Stimulated activated effector memory CD8-positive, alpha-beta T cell treated with anti-CD3 and anti-CD28 coated beads, Interleukin-12 subunit alpha, Interleukin-12 subunit beta, amount 100 ng/mL, for 72 hours (primary cell): ENCODE measurements around the gene PPIC.
A peak's percentile ranks its signal among the peaks of the same experiment; 100 is the strongest.

Experiments used
- ATAC-seq: fragments of 150-1000 bp; cut with Tn5 transposase; 2 replicates; pipeline ENCODE4 v1.10.0; 2021
- DNase-seq, 2 donors: peaks; one replicate each; pipeline ENCODE4 v3.0.0; 2021 to 2022; ENCODE audit warnings: low spot score in 2 of 2
- H3K27ac Mint-ChIP-seq: one replicate; pipeline ENCODE4 v1.8.0; 2022; ENCODE audit warnings: mild to moderate bottlenecking, mixed read lengths
- H3K36me3 Mint-ChIP-seq: one replicate; pipeline ENCODE4 v1.8.0; 2022; ENCODE audit warnings: mild to moderate bottlenecking, mixed read lengths
- H3K4me1 Mint-ChIP-seq: one replicate; pipeline ENCODE4 v1.8.0; 2022; ENCODE audit warnings: mixed read lengths
- H3K4me3 Mint-ChIP-seq: one replicate; pipeline ENCODE4 v1.8.0; 2022; ENCODE audit warnings: mild to moderate bottlenecking, mixed read lengths
- H3K9me3 Mint-ChIP-seq: one replicate; pipeline ENCODE4 v1.8.0; 2022; ENCODE audit warnings: mixed read lengths

Gene PPIC

GRCh38 chr5:123035918-123036390 lies 571 bp downstream of the PPIC start:
- peaks cover 13% of the 10 kb centered on the region for H3K4me1 Mint-ChIP-seq
- peak; percentile 23 for ATAC-seq
- DNase-seq = no peak
- H3K9me3 Mint-ChIP-seq = no peaks in the 10 kb centered on the region
- peak overlapping the region; percentile 56 for H3K4me3 Mint-ChIP-seq
- H3K36me3 Mint-ChIP-seq = no peaks in the 10 kb centered on the region
- H3K27ac Mint-ChIP-seq = no peak overlapping the region

DNA sequence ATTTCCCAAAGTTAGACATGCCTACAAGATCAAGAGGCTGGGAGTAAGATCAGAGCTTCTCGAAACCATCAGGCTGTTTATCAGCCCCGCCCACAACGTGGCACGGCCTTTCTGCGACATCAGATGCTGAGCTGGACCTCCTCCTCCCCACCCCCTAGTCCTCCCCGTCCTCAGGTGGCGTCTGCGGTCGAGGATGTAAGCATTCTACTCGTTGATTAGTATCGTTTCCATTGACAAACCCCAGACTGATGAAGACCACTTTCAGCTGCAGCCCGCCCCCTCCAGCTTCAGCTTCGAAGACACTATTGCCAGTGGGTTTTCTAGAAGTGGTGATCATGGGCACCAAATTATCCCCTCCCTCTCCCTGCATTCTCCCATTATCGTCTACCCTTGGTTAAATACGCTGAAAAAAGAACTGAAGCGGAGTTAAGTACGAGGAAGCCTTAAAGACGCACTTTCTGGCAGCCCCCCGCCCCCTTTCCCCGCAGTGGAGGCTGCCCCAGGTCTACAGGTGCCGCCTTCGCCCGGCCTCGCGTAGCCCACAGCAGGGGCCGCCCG lies 1.1 kb downstream of the PPIC start:
- DNase-seq = no peak
- Mint-ChIP-seq H3K9me3 (no peaks in the 10 kb centered on the region), H3K4me3 (peak overlapping the region; percentile 56), H3K36me3 (no peaks in the 10 kb centered on the region), H3K4me1 (peaks cover 13% of the 10 kb centered on the region), H3K27ac (no peak overlapping the region)
- ATAC-seq = peak; percentile 41

GRCh38 chr5:123033157-123033671 lies 3.3 kb downstream of the PPIC start:
- Mint-ChIP-seq H3K4me1 (peaks cover 13% of the 10 kb centered on the region), H3K9me3 (no peaks in the 10 kb centered on the region), H3K4me3 (no peak overlapping the region), H3K36me3 (no peaks in the 10 kb centered on the region), H3K27ac (no peak overlapping the region)
- DNase-seq (no peak), ATAC-seq (no peak)

DNA sequence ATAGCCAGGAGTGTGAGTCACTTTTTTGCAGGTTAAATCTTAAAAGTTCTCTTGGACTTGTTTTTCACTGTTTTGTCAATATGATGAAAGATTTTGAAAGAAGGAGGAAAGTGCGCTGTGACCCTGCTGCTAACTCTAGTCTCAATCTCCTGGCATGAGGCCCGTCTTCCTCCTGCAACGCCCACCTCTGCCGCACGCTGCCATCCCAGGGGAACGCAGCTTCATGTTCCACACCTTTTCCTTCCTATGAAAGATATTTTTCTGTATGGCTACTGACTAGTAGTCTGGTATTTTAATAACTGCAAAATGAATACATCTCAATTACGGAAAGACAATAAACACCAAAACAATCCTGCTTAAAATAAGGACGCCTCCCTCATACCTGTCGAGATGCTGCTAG lies 8.3 kb downstream of the PPIC start:
- no peak for ATAC-seq
- Mint-ChIP-seq H3K27ac (no peak overlapping the region), H3K4me1 (no peaks in the 10 kb centered on the region), H3K4me3 (no peak overlapping the region), H3K9me3 (no peaks in the 10 kb centered on the region), H3K36me3 (no peaks in the 10 kb centered on the region)
- no peak for DNase-seq

GRCh38 chr5:123014689-123015088 lies 21.8 kb downstream of the PPIC start:
- DNase-seq (no peak), ATAC-seq (no peak)
- H3K36me3 Mint-ChIP-seq = no peaks in the 10 kb centered on the region
- peaks cover 7% of the 10 kb centered on the region for H3K9me3 Mint-ChIP-seq
- no peak overlapping the region for H3K27ac Mint-ChIP-seq
- H3K4me1 Mint-ChIP-seq = no peaks in the 10 kb centered on the region
- no peak overlapping the region for H3K4me3 Mint-ChIP-seq

DNA sequence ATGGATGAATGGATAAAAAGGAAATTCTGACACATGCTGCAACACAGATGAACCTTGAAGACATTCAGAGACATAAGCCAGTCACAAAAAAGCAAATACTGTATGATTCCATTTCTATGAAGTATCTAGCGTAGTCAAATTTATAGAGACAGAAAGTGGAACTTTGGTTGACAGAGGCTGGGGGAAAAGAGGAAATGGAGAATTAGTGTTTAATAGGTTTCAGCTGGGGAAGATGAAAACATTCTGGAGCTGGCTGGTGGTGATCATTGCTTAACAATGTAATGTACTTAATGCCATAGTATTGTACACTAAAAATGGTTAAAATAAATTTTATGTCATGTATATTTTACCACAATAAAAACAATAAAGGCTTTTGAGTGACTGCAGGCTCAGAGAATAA lies 24.2 kb downstream of the PPIC start:
- Mint-ChIP-seq H3K4me3 (no peak overlapping the region), H3K4me1 (no peaks in the 10 kb centered on the region), H3K9me3 (peaks cover 7% of the 10 kb centered on the region), H3K36me3 (no peaks in the 10 kb centered on the region), H3K27ac (no peak overlapping the region)
- ATAC-seq (no peak), DNase-seq (no peak)

DNA sequence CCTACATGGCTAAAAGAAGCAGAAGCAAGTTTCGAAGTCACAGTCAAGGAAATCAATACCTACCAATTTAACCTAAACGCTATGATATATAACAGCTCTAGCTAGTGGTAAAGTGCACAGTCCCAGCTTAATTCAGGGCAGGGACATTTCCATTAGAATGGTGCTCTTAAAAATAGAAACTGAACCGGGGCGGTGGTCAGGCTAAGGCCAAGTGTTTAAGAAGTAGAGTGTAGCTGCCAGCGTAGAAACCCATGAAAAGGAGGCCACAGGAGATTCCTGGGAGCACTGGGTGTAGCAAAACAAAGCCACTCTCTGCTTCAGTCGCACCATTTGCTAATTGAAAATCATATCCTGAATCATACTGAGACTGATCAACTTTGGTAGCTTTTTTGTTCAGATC lies 28.8 kb downstream of the PPIC start:
- DNase-seq (no peak), ATAC-seq (no peak)
- no peaks in the 10 kb centered on the region for H3K36me3 Mint-ChIP-seq
- H3K27ac Mint-ChIP-seq = no peak overlapping the region
- H3K9me3 Mint-ChIP-seq = no peaks in the 10 kb centered on the region
- no peak overlapping the region for H3K4me3 Mint-ChIP-seq
- H3K4me1 Mint-ChIP-seq = no peaks in the 10 kb centered on the region

GRCh38 chr5:123007182-123007581 lies 29.3 kb downstream of the PPIC start:
- no peak overlapping the region for H3K4me3 Mint-ChIP-seq
- H3K9me3 Mint-ChIP-seq = no peaks in the 10 kb centered on the region
- no peaks in the 10 kb centered on the region for H3K4me1 Mint-ChIP-seq
- H3K27ac Mint-ChIP-seq = no peak overlapping the region
- ATAC-seq = no peak
- H3K36me3 Mint-ChIP-seq = no peaks in the 10 kb centered on the region
- no peak for DNase-seq

GRCh38 chr5:123001808-123002207 lies 34.7 kb downstream of the PPIC start:
- no peaks in the 10 kb centered on the region for H3K9me3 Mint-ChIP-seq
- H3K4me1 Mint-ChIP-seq = no peaks in the 10 kb centered on the region
- H3K36me3 Mint-ChIP-seq = no peaks in the 10 kb centered on the region
- DNase-seq = no peak
- H3K27ac Mint-ChIP-seq = no peak overlapping the region
- no peak overlapping the region for H3K4me3 Mint-ChIP-seq
- ATAC-seq = no peak

DNA sequence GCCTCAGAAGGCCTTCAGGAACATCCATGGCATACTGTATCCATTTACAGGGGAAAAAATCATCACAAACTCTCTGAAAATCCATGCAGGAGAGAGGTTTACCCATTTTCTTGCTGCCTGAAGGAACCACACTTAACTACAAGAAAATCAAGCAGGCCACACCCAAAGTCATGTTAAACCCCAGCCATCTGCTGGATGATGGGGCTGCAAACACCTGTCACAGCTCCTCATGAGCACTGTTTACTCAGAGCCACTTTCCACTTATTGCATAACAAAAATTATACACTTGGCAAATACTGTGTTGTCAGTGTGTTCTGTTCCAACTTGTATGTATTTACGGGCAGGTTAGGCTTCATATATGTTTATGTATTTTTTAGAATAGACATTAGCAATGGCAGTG lies 35.8 kb downstream of the PPIC start:
- Mint-ChIP-seq H3K27ac (no peak overlapping the region), H3K36me3 (no peaks in the 10 kb centered on the region), H3K4me1 (no peaks in the 10 kb centered on the region), H3K4me3 (no peak overlapping the region), H3K9me3 (no peaks in the 10 kb centered on the region)
- ATAC-seq (no peak), DNase-seq (no peak)

DNA sequence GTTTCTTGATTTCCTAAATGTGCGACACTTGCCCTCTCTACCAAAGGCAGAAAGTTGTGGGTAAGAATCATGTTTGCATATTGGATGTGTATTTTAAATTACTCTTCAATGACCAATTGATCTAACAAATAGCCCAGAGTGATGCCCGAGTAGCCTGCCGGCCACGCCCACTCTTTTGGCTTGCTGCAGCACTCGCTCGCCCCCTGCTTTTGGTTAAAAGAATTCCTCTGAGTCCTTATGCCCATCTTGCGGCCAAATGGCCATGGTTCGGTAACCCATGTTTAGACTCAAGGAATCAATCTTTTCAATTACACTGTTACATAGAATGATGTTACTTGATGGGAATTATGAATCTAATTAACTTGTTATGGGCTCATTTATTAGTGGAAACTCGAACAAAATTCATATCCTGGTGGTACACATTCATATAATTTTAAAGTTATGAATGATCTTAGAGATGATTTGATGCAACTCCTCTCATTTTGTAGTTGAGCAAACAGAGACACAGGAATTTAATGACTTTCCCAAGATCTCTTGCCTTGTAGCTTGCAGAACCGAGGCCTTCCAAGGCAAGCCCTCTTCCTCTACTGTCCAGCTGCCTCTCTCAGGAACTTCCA lies 36.5 kb downstream of the PPIC start:
- ATAC-seq (peak; percentile 43), DNase-seq (peak in 1 of 2 donors; percentile 64)
- H3K36me3 Mint-ChIP-seq = peaks cover 6% of the 10 kb centered on the region
- H3K9me3 Mint-ChIP-seq = no peaks in the 10 kb centered on the region
- no peak overlapping the region for H3K27ac Mint-ChIP-seq
- H3K4me3 Mint-ChIP-seq = no peak overlapping the region
- H3K4me1 Mint-ChIP-seq = no peaks in the 10 kb centered on the region

DNA sequence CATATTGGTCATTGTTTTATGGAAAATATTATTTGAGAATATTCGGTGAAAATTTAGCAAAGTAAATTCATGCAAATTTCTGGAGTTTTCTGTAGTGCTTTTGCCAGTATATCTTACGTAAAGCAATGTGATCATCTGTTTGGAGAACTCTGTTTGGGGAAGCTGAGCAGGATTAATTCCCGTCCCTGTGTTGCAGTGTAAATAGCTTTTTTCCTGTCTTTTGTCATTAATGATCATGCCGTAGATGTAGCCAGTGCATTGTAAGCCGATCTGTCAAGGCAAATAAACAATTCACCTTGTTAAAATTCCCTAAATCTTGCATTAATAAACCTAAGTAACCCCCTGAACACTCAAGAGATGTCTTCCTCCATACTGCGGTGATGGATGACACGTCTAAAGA lies 39.2 kb downstream of the PPIC start:
- Mint-ChIP-seq H3K27ac (no peak overlapping the region), H3K4me1 (no peaks in the 10 kb centered on the region), H3K9me3 (no peaks in the 10 kb centered on the region), H3K36me3 (peaks cover 6% of the 10 kb centered on the region), H3K4me3 (no peak overlapping the region)
- no peak for DNase-seq
- no peak for ATAC-seq

- Mint-ChIP-seq H3K36me3 (peaks cover 6% of the 10 kb centered on the region), H3K4me1 (no peaks in the 10 kb centered on the region), H3K9me3 (no peaks in the 10 kb centered on the region), H3K27ac (no peak overlapping the region), H3K4me3 (no peak overlapping the region)
- ATAC-seq (no peak), DNase-seq (no peak)
Measured at GRCh38 chr5:122996091-122996490, 40.4 kb downstream of the PPIC start.

- Mint-ChIP-seq H3K9me3 (no peaks in the 10 kb centered on the region), H3K27ac (no peak overlapping the region), H3K36me3 (no peaks in the 10 kb centered on the region), H3K4me1 (peaks cover 12% of the 10 kb centered on the region), H3K4me3 (no peak overlapping the region)
- DNase-seq (no peak), ATAC-seq (peak; percentile 63)
Measured at GRCh38 chr5:122985954-122986721, 50.4 kb downstream of the PPIC start.

- Mint-ChIP-seq H3K4me1 (peaks cover 12% of the 10 kb centered on the region), H3K4me3 (no peak overlapping the region), H3K36me3 (no peaks in the 10 kb centered on the region), H3K9me3 (no peaks in the 10 kb centered on the region), H3K27ac (no peak overlapping the region)
- ATAC-seq (no peak), DNase-seq (no peak)
Measured at GRCh38 chr5:122985006-122985700, 51.4 kb downstream of the PPIC start.
